ENCODE results near the gene CTNNA1. TPM values are rescaled to one million over a fixed set of nuclear protein-coding genes. Genes with fewer than 3 reads are reported as not detected.

The CTNNA1 gene
- polyA plus RNA-seq, 1 donor (not counting 4 experiments of a cell fraction or from before 2014, with no cell fraction given), result 119 TPM

- no peaks in the 10 kb centered on the region for H3K79me2 ChIP-seq (ENCODE audit: control insufficient read depth, insufficient read depth, low read length)
- no peaks in the 10 kb centered on the region for H3K36me3 ChIP-seq (ENCODE audit: control insufficient read depth in 2 of 2, extremely low read depth in 1 of 2, insufficient read depth in 2 of 2, low read length in 2 of 2)
- no peaks in the 10 kb centered on the region for H3K9me3 ChIP-seq (ENCODE audit: control insufficient read depth, low read depth, low read length)
- H3K4me3 ChIP-seq (ENCODE audit: control insufficient read depth in 2 of 3, extremely low read depth in 1 of 3, insufficient read depth in 2 of 3, low read depth in 1 of 3, low read length in 3 of 3), result no peak overlapping the region
- no peak overlapping the region for H3K27ac ChIP-seq (ENCODE audit: control insufficient read depth, insufficient read depth, low read length)
- FAIRE-seq (peak; percentile 48), DNase-seq (ENCODE audit: low read depth, low spot score) (no peak)
- no peak overlapping the region for H3K4me2 ChIP-seq (ENCODE audit: control insufficient read depth, extremely low read depth, insufficient read depth, low read depth, low read length)
- H3K4me1 ChIP-seq (ENCODE audit: control insufficient read depth, extremely low read depth, insufficient read depth, low read length), result peaks cover 8% of the 10 kb centered on the region
- no peaks in the 10 kb centered on the region for H3K9me1 ChIP-seq (ENCODE audit: control insufficient read depth, extremely low read depth, insufficient read depth, low read length)
- no peaks in the 10 kb centered on the region for H4K20me1 ChIP-seq (ENCODE audit: control insufficient read depth, extremely low read depth, insufficient read depth, low read length)
- no peak for TF ChIP-seq CTCF (optimal IDR thresholded peaks at IDR 0.05 in 1 of 3, IDR thresholded peaks at IDR 0.05 in 1 of 3, conservative IDR thresholded peaks at IDR 0.05 in 1 of 3; ENCODE audit: extremely low read depth in 1 of 3, insufficient read depth in 2 of 3, low read length in 3 of 3)
- TF ChIP-seq EZH2 (IDR thresholded peaks at IDR 0.05; ENCODE audit: low read length), result no peak
- no peak overlapping the region for H3K9ac ChIP-seq (ENCODE audit: control insufficient read depth, extremely low read depth, insufficient read depth, low read length)
- H3K27me3 ChIP-seq (ENCODE audit: control insufficient read depth, extremely low read depth, insufficient read depth, low read length), result no peaks in the 10 kb centered on the region
- peak overlapping the region; percentile 70 for H2AFZ ChIP-seq (ENCODE audit: control insufficient read depth, low read length)
- dilution Hi-C loops (cut with MboI; ENCODE audit: extremely low pct_ligation_motif_present, low sequenced_read_pairs), result no loop called here
These were observed 46.4 kb upstream of the CTNNA1 start for GRCh38 chr5:138706655-138707480.

DNA sequence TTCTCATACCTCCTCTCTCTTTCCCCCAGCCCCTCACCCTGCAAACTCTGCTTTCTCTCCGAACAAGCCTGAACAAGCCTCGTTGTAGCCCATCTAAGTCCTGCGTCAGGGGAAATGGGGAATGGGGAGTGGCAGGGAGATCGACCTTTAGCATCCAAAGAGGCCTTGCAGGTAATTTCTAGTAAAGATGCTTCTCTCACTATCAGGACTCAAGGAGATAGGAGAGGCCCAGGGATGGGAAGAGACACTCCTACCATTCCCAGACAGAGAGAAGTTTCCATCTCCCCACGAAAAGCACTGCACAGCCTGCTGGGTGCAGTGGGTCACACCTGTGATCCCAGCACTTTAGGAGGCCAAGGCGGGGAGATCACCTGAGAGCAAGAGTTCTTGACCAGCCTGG, 44.4 kb upstream of the CTNNA1 start:
- Histone ChIP-seq H2AFZ (ENCODE audit: control insufficient read depth, low read length) (no peak overlapping the region), H3K4me3 (ENCODE audit: control insufficient read depth in 2 of 3, extremely low read depth in 1 of 3, insufficient read depth in 2 of 3, low read depth in 1 of 3, low read length in 3 of 3) (no peak overlapping the region), H3K9me1 (ENCODE audit: control insufficient read depth, extremely low read depth, insufficient read depth, low read length) (no peaks in the 10 kb centered on the region), H3K27ac (ENCODE audit: control insufficient read depth, insufficient read depth, low read length) (no peak overlapping the region), H4K20me1 (ENCODE audit: control insufficient read depth, extremely low read depth, insufficient read depth, low read length) (no peaks in the 10 kb centered on the region), H3K9ac (ENCODE audit: control insufficient read depth, extremely low read depth, insufficient read depth, low read length) (no peak overlapping the region), H3K4me2 (ENCODE audit: control insufficient read depth, extremely low read depth, insufficient read depth, low read depth, low read length) (no peak overlapping the region), H3K36me3 (ENCODE audit: control insufficient read depth in 2 of 2, extremely low read depth in 1 of 2, insufficient read depth in 2 of 2, low read length in 2 of 2) (no peaks in the 10 kb centered on the region), H3K27me3 (ENCODE audit: control insufficient read depth, extremely low read depth, insufficient read depth, low read length) (no peaks in the 10 kb centered on the region), H3K79me2 (ENCODE audit: control insufficient read depth, insufficient read depth, low read length) (no peaks in the 10 kb centered on the region), H3K4me1 (ENCODE audit: control insufficient read depth, extremely low read depth, insufficient read depth, low read length) (peaks cover 8% of the 10 kb centered on the region), H3K9me3 (ENCODE audit: control insufficient read depth, low read depth, low read length) (no peaks in the 10 kb centered on the region)
- TF ChIP-seq EZH2 (IDR thresholded peaks at IDR 0.05; ENCODE audit: low read length) (no peak), CTCF (optimal IDR thresholded peaks at IDR 0.05 in 1 of 3, IDR thresholded peaks at IDR 0.05 in 1 of 3, conservative IDR thresholded peaks at IDR 0.05 in 1 of 3; ENCODE audit: extremely low read depth in 1 of 3, insufficient read depth in 2 of 3, low read length in 3 of 3) (no peak)
- DNase-seq (ENCODE audit: low read depth, low spot score) (no peak), FAIRE-seq (no peak)
- dilution Hi-C loops (cut with MboI; ENCODE audit: extremely low pct_ligation_motif_present, low sequenced_read_pairs), result no loop called here

Data from keratinocyte (primary cell).